T-helper 1 cell treated with Interleukin-12 subunit alpha and Interleukin-12 subunit beta and Interleukin-4 antibody, amounts not matched to agents 30 ng/mL and 1 ng/mL, for 36 hours (primary cell): Measurements from ENCODE around the gene PRELP. TPM values are rescaled to one million over a fixed set of nuclear protein-coding genes. Genes with fewer than 3 reads are reported as not detected.
"Not testable (repeated sequence)": the region's sequence is repeated elsewhere in the genome, so short reads cannot be mapped to it uniquely, and the experiment has no call there.

ENCODE experiments used
- intact Hi-C: fragments of 100-400 bp; cut with micrococcal nuclease; formaldehyde crosslinking; loops from one replicate; pipeline ENCODE4 v1.15.1; 2024
- total RNA-seq: library from RNA; stranded (reverse); gene quantifications from 2 replicates; pipeline ENCODE4 v1.2.3, GENCODE V29; 2022

Gene PRELP
- total RNA-seq, 1 donor from 2014 or later, result not detected

DNA sequence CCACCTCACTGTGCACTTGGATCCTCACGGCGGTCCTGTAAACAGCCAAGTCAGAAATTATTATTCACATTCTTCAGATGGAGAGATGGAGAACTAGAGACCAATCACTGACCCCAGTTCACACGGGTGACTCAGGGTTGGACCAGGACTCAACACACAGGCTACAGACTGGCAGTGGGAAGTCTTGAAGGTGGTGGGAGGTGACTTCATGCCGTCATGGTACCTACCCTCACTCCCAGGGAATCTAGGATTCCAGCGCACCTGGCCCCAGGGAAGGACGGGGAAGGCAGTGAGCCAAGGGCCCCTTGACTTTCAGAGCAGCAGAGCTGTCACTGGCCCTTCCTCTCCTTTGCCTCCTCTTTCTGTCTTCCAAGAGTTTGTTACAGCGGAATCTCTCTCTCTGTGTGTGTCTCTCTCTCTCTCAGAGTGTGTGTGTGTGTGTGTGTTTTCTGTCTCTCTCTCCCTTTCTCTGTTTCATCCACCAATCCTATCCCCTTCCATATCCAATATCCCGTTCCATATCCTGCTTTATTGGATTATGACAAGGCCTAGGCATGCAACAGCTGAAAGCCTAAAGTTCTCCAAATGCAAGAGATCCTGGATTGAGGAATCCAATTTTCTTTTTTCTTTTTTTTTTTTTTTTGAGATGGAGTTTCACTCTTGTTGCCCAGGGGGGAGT is 30.1 kb downstream of the PRELP start:
- intact Hi-C loops, result loop anchor here (2.0 to 10.0 kb wide), 2 partner anchors 101 to 319 kb away; no protein-coding TSS in a partner anchor

DNA sequence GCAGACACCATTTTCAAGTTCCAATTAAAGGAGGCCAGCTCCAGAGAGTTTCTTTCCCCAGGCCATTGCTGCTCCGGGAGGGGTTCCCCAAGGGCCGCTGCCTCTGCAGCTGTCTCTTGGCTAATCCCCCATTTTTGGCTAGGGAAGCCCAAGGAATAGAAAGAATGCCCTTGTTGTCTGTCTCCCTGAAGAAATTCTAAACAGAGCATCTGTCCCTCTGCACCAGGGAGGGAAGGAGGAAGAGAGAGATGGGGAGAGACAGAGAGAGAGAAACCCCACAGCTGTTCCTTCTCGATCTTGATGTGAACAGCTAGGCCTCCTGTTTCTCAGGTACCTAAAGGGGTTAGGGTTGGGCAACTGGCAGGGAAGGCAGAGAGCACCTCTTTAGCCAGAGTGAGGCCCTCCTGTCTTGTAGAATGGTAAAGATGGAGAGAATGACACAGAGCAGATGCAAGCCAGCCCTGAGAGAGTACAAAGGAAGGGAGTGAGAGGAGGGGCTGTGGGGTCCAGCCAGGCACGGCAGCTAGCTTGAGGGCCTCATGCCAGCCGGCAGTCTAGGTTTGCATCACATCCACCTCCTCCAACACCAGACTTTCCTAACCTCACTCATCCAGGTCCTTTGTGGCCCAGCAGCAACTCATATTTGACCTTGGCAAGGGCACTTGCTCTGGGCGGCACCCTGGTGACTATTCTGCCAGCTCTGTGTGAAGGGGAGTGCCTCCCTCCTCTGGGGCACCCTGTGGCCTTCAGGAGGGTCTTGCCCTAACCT is 31.4 kb downstream of the PRELP start:
- intact Hi-C loops, result loop anchor here (10.0 kb wide), 1 partner anchor 318 kb away; no protein-coding TSS in a partner anchor

DNA sequence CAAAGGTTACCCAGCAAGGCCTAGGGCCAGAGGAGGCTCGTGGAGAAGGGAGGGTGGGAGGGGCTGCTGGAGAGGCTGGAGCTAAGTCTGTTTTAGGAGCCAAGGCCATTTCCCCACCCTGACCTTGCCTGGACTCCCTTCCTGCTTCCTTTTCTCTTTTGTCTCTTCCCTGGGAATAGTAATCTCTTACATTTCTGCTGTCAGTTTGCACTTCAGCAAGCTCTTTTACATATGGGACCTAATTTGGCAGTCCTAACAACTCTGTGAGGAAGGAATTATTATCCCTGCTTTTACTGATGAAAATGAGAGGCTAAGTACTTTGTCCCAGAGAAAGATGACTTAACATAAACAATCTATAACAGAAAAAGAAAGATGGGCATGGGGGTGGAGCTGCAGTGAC is 32.2 kb downstream of the PRELP start:
- intact Hi-C loops, result loop anchor here (10.0 kb wide), 1 partner anchor 317 kb away; no protein-coding TSS in a partner anchor

DNA sequence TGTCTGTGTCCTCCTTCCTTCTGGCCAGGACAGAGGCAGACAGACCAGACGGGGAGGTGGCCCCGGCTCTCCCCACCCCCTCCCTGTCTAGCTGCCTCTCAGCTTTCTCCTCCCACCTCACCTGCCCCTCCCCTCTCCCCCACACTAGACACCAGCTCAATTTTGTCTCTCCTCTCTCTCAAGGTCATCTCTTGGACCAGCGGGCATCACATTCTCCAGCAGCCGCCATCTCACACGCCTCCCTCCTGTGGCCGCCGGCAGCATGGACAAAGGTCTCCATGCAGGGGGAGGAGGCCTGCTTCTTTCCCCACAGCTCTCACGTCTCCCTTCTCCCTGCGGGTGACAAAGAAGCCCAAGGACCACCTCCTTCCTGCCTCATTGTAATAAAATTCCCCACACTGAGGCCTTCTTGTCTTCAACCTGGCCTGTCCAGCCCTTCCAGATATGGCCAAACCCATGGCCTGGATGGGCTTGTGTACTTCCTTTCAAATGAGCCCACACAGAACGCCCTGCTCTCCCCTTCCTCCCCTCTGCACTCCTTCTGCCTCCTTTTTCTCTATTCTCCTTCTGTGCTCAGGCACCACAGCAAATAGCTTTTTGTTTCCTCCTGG is 33.0 kb downstream of the PRELP start:
- intact Hi-C loops, result loop anchor here (10.0 kb wide), 1 partner anchor 316 kb away; no protein-coding TSS in a partner anchor

DNA sequence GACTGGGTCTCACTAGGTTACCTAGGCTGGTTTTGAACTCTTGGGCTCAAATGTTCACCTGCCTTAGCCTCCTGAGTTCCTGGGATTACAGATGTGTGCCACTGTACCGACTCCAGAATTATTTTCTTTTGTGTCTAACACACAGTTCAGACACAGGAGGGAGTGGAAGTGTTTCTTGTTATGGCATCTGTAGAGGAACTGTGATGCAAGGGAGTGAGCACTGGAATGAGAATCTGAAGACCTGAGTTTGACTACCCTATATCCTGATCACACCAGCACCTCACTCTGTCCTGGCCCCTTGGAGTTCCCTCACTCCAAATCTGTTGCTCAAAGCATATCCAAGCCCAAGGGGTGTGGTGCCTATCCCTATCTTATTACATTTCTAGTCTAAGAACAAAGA is 33.5 kb downstream of the PRELP start:
- intact Hi-C loops, result loop anchor here (10.0 kb wide), 1 partner anchor 316 kb away; no protein-coding TSS in a partner anchor

DNA sequence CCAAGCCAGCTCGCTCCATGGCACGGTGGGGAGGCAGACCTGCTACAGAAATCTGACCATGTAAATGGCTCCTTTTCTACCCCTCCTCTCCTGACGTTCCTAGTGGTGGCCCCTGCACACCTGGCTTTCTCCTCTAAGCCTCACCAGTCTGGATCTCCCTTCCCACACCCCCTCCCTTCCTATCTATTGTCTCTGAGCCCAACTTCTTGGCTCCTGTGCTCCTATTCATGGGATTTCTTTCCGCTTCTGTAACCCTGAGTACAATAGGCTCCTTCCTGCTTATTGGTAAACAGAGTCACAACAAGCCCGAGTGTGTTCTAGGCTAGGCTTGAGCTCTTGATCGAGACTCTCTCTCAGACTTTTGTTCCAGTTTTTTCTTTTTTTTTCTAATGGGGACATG is 35.9 kb downstream of the PRELP start:
- intact Hi-C loops, result no loop called here

DNA sequence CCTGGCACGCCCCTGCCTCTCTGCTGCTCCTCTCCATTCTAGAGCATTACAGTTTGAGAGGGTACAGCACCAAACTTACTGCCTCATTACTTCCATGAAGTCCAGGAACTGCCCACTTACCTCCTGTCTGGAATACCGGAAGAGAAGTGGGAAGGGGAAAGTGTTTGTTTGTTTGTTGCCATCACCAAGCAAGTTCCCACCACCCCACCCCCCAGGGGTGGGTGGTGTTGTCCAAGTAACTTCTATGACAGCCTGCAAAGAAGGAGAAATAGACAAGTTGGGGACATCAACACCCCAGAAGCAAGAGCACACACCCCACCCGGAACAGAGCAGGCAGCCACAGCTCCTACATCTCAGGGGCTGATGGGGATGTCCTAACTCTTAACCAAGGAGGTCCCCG is 36.3 kb downstream of the PRELP start:
- intact Hi-C loops, result loop anchor here (2.0 kb wide), 1 partner anchor 95 kb away; no protein-coding TSS in a partner anchor

DNA sequence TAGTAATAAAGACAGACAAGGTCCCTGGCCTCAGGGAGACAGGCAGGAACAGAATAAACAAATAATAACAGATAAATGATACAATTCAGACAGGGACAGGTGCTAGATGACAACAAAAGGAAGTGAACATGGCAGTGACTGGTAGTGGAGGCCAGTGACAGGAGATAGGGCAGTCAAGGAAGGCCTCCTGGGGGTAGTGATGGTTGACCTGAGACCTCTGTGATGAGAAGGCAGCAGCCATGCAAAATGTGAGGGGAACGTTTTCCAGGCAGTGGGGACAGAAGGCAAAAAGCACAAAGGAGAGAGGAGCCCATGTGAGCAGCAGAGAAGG is 36.9 kb downstream of the PRELP start:
- intact Hi-C loops, result loop anchor here (2.0 kb wide), 1 partner anchor 94 kb away; no protein-coding TSS in a partner anchor

DNA sequence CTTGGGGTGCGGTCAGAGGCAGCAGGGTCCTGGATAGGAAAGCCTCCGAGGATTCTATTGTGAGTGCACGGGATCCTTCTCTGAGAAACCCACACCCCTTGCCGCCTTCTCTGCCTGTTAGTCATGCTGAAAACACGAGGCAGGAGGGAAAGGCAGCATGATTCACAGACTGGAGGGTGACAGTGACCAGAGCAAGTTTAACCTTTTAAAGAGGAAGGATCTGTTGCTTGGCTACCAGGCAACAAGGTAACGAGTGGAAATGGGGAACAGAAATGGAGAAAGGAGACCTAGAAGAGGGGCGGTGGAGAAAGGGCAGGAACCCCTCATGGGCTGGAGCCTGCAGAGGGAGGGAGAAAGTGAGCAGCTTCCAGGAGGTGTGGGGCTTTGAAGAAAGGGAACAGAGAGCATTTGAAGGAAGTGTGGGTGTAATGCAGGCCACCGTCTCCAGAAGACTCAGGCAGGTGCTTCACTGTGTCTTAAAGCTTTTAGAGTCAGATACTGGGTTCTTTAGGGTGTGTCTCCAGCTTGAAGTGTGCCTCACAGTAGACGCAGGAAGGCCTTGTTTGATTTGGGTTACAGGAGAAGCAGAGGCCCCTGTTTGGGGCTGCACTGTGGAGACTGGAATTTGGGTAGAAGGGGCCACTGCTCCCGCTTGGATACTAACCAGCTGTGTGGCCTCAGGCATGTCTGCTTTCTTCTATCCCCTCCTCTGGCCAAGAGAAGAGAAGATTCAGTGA is 37.4 kb downstream of the PRELP start:
- intact Hi-C loops, result loop anchor here (2.0 kb wide), 1 partner anchor 94 kb away; no protein-coding TSS in a partner anchor

DNA sequence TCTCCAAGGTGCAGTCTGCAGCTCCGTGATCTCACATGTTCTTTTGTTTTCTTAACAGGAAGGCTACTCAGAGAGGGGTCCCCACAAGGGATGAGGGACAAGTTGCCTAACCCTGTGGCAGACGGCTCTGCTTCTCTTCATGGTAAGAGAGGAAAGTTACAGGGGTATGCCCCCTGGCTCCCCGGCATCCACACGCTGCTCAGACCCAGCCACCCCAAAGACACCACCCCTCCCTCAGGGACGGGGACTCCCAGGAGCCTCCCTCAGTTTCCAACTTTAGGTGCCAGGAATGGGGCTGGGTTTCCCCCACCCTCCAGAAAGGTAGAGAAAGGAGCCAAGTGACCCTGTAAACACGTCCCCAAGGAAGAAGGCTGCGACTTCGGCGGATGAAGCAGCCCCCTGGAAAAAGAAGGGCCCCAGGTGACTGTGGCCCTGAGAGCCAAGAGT is 38.0 kb downstream of the PRELP start:
- intact Hi-C loops, result loop anchor here (2.0 kb wide), 1 partner anchor 93 kb away; no protein-coding TSS in a partner anchor

DNA sequence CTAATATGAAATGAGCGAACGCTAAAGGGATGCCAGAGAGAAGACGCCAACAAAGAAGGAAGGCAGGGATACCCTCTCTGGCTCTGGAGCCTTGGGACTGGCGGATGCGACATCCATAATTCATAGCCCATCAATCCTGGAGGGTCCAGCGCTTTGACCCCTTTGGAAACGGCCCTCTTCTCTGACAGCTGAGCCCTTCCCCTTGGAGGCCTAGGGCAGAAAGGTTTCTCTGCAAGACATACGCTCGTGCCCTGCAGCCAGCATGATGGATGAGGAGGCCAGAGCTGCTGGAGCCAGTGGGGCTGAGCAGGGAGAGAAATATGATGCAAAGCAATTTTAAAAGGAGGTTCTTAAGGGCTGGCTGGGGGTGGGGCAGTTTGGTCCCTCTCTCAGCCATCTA is 40.6 kb downstream of the PRELP start:
- intact Hi-C loops, result no loop called here

DNA sequence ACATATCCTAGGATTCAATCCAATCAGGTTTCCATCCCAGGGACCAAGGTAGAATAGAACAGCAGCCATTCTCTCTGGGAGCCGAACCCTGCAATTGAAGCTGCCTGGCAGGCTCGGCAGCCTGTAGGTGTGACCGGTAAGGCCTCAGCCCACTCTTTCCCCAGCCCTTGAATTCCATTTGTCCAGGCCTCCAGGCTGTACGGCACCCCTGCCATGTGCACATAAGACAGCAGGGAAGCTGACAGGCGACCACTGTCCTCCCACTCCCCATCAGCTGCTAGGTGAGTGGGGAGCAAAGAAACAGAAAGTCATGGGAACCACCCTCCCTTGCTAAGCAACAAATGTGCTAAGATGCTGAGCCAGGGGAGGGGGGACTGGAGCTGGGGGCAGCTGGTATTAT is 41.3 kb downstream of the PRELP start:
- intact Hi-C loops, result no loop called here

DNA sequence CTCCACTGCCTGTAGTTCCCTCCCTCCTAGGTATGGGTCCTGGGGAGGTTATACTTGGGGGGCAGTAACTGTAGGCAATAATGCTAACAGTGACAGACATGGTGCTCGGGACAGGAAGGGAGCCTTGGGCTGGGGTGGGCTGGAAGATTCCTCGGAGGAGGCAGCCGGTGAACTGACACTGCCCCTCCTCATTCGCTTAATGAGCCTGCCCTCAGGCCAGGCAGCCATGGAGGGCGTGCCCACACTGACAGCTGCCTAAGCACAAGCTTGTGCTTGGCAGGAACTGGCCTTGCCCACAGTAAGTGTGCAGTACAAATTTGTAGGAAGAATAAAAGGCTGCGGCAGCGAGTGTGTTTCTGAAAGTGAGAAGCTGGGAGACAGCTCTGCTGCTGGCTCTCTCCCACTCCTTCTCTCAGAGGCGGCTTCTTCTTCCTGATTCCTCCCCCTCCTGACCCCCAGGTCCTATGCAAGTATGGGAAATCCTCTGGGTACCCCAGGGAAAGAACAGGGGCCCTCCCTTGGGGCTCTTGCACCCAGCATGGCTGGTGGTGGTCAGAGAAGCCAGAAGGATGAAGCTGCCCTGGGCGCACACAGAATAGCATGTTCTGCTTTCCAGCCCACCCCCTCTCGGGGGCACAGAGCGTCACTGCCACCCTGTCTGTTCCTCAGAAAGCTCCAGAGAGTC is 42.0 kb downstream of the PRELP start:
- intact Hi-C loops, result no loop called here

DNA sequence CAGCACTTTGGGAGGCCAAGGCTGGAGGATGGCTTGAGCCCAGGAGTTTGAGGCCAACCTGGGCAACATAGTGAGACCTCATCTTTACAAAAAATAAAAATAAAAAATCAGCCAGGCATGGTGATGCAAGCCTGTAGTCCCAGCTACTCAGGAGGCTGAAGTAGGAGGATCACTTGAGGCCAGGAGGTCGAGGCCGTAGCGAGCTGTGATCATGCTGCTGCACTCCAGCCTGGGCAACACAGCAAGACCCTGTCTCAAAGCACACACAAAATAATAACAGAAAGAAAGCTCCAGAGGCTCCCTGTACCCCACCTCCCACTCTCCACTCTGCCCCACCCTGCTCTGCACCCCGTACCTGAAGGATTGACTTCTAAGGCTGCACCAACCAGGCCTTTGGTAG is 42.5 kb downstream of the PRELP start:
- intact Hi-C loops, result not testable (repeated sequence)

DNA sequence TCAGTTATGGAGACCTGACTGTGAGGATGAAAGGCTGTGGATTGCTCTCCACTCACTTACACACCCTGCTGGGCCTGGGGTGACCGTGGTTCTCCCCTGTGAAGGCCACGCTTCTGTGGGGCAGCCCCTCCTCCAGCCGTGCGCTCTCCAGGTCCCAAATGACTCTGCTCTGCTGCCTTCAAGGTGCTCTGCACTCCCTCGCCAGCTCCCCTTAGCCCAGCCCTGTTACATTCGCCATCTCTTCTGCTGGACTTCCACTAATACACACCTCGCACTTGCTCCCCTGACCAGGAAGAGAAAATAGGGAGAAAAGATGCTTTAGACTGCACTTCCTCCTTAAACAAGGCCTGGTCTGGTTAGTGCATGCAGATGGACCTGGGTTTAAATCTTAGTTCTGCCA is 42.9 kb downstream of the PRELP start:
- intact Hi-C loops, result no loop called here

DNA sequence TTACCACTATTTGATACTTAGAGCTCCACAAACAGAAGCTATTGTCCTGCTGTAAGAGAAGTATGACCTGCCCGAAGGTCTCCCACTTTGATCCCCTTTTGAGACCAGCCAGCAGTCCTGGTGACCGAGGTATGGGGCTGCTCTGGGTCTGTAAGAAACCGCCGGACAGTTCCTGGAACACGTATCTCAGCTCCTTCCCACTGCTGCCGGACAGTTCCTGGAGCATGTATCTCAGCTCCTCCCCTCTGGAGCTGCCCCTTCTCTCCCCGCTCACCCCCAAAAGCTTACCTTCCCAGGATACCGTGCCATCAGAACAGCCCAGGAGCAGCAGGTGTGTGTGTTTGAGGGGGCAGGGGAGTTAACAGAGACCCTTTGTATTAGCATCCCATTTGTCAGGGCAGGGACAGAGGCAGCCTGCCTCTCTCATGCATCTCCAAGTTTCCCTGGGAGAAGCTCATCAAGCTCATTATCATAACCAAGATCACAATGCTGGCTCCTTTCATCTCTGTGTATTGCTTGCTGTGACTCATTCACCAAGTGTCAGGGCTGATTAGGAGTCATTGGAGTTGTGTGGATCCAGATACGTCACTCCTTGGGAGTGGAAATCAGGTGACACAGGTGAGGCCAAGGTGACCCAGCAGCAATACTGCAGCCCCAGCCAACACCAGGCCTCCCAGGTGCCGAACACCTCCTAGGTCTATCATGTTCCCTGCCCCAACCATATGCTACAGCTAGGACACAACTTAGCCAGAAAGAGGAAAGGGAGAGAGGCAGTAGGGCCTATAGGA is 43.6 kb downstream of the PRELP start:
- intact Hi-C loops, result no loop called here

DNA sequence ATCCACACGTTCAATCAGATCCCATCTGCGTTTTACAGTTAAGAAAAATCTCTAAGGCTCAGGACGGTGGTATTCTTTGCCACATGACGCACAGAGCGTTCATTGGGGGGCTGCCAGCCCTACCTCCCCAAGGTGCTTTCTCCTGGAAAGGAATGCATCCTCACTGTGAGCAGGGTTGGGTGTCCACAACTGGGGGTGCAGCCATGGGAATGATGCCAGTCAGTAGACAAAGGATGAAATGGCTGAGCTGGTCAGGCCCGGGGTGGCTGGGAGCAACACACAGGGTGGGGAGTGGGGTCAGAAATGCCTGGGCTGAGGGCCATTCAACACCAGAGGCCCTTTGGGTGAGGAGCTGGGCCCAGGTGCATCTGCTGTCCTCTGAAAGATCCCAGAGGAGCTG is 44.3 kb downstream of the PRELP start:
- intact Hi-C loops, result no loop called here

DNA sequence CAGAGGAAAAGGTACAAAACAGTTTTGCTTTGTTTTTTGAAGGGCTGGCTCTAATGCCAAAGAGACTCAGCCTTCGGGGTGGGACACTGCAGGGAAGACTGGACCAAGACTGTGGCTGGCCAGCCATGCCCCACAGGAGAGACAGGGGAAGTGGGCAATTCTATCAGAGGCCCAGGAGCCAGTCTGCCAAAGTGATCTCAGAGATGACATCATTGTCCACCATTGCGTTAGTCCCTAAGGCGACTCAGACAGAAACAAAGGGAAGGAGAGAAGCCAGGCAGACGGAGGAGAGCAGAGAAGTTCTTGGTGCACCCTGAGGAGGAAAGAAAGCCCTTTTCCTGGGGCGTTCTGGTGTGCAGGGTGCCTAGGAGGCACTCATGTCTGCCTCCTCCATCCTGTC is 44.7 kb downstream of the PRELP start:
- intact Hi-C loops, result no loop called here

DNA sequence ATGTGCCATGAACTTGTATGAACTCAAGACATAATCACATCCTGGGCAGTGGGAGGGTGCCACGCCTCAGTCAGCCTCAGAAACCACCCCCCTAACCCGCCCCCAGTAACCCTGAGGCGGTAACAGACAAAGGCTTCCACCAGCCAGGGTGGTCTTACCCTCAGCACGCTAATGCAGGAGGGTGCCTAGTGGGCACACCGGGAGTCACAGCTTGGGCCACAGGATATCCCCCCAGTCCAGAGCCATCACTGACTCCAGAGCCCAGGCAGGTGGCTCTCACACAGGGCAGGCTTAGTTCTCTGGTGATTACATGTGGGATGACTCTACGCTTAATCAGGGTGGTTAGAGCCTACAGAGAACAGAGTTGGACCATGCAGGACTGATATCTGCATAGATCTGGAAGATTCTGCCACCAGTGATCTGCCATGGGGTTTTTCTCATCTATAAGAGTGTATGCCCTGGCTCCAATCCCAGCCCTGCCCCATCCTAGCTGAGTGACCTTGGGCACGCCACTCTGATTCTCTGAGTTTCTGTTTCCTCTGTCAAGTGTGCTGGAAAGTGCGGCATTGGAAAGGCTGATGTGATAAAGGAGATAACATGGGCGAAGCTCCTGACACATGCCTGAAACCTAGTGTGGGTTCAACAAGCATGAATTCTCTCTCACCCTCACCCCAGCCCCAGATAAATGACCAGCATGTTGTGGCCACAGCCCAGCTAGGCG is 45.6 kb downstream of the PRELP start:
- intact Hi-C loops, result no loop called here
